MM.1S (cell line): Measurements from ENCODE around the gene INPP4B.

Source experiments
- CTCF ChIP-seq: fragments of 300-600 bp; sonication (generic); IDR thresholded peaks from 2 replicates; pipeline ENCODE4 v1.5.1; 2016; ENCODE audit warnings: antibody characterized with exemption, low read length, mixed read lengths
- EZH2 ChIP-seq: fragments of 300-600 bp; sonication (generic); optimal IDR thresholded peaks from 2 replicates; pipeline ENCODE3; 2017; ENCODE audit warnings: low read depth, mild to moderate bottlenecking, antibody characterized with exemption, low read length, mixed read lengths
- EZH2phosphoT487 ChIP-seq: fragments of 300-600 bp; sonication (generic); IDR thresholded peaks from 2 replicates; pipeline ENCODE4 v1.6.1; 2018; ENCODE audit warnings: antibody characterized with exemption, low read length

GRCh38 chr4:142557239-142557801 lies 288.8 kb downstream of the INPP4B start:
- TF ChIP-seq EZH2 (no peak), CTCF (no peak), EZH2phosphoT487 (no peak)
